GM18508 (cell line): ENCODE results near the gene CDA.
"Not testable (repeated sequence)": the region's sequence is repeated elsewhere in the genome, so short reads cannot be mapped to it uniquely, and the experiment has no call there.

Experiments
- ATAC-seq: cut with Tn5 transposase; IDR thresholded peaks from one replicate; pipeline ENCODE4 v1.9.1; 2021; ENCODE audit warnings: moderate number of reproducible peaks; ENCODE audit not compliant: insufficient read depth, unreplicated experiment

The CDA gene

GRCh38 chr1:20584890-20585289 lies 4.0 kb upstream of the CDA start:
- ATAC-seq: no peak

GRCh38 chr1:20586953-20587660 lies 1.8 kb upstream of the CDA start:
- no peak for ATAC-seq

GRCh38 chr1:20587661-20588053 lies 1.2 kb upstream of the CDA start:
- no peak for ATAC-seq

GRCh38 chr1:20589331-20590278 lies 708 bp downstream of the CDA start:
- ATAC-seq: no peak

GRCh38 chr1:20590306-20590777 lies 1.4 kb downstream of the CDA start:
- ATAC-seq: no peak

GRCh38 chr1:20593756-20594155 lies 4.9 kb downstream of the CDA start:
- ATAC-seq: no peak

GRCh38 chr1:20594746-20595145 lies 5.8 kb downstream of the CDA start:
- ATAC-seq: no peak

GRCh38 chr1:20596106-20596505 lies 7.2 kb downstream of the CDA start:
- ATAC-seq: no peak

- no peak for ATAC-seq
Observed at GRCh38 chr1:20597650-20598049, 8.8 kb downstream of the CDA start.

GRCh38 chr1:20600156-20600555 lies 11.3 kb downstream of the CDA start:
- no peak for ATAC-seq

GRCh38 chr1:20601129-20601825 lies 12.4 kb downstream of the CDA start:
- no peak for ATAC-seq

- ATAC-seq: no peak
Observed at GRCh38 chr1:20602851-20603450, 14.1 kb downstream of the CDA start.

GRCh38 chr1:20603504-20604464 lies 14.9 kb downstream of the CDA start:
- ATAC-seq: no peak

GRCh38 chr1:20604678-20605077 lies 15.8 kb downstream of the CDA start:
- no peak for ATAC-seq

- not testable (repeated sequence) for ATAC-seq
Observed at GRCh38 chr1:20606801-20607570, 18.1 kb downstream of the CDA start.

- no peak for ATAC-seq
Observed at GRCh38 chr1:20609541-20609940, 20.6 kb downstream of the CDA start.

- ATAC-seq: no peak
Observed at GRCh38 chr1:20610970-20611369, 22.1 kb downstream of the CDA start.

GRCh38 chr1:20611652-20612051 lies 22.8 kb downstream of the CDA start:
- ATAC-seq: no peak
